Chondrocyte (in vitro differentiated cells): ENCODE results near the gene TMEM121. TPM values are rescaled to one million over a fixed set of nuclear protein-coding genes. Genes with fewer than 3 reads are reported as not detected.

Experiments used
- DNase-seq: peaks from one replicate; pipeline ENCODE4 v3.0.0; 2021; ENCODE audit warnings: mixed read lengths, low spot score
- H3K27ac Mint-ChIP-seq: one replicate; pipeline ENCODE4 v1.8.0; 2021; ENCODE audit warnings: mild to moderate bottlenecking, moderate library complexity, mixed read lengths; ENCODE audit not compliant: unreplicated experiment
- H3K27me3 Mint-ChIP-seq: 2 replicates; pipeline ENCODE4 v1.8.0; 2021; ENCODE audit warnings: low read depth, mixed read lengths
- H3K36me3 Mint-ChIP-seq: 2 replicates; pipeline ENCODE4 v1.8.0; 2021; ENCODE audit warnings: low read depth, mixed read lengths
- H3K4me1 Mint-ChIP-seq: 2 replicates; pipeline ENCODE4 v1.8.0; 2021; ENCODE audit warnings: low read depth, mild to moderate bottlenecking, mixed read lengths
- H3K4me3 Mint-ChIP-seq: one replicate; pipeline ENCODE4 v1.8.0; 2021; ENCODE audit warnings: mild to moderate bottlenecking, moderate library complexity, mixed read lengths; ENCODE audit not compliant: unreplicated experiment
- H3K9me3 Mint-ChIP-seq: 2 replicates; pipeline ENCODE4 v1.8.0; 2021; ENCODE audit warnings: low read depth, mixed read lengths
- total RNA-seq: library from RNA; stranded (reverse); gene quantifications from 3 replicates; pipeline ENCODE4 v1.2.1, GENCODE V29; 2021
- TF ChIP-seq, protein P1 (sequence below): fragments of 200-600 bp; sonication (generic); IDR thresholded peaks from 2 replicates; pipeline ENCODE4 v1.5.0; 2021; ENCODE audit warnings: antibody characterized with exemption, mild to moderate bottlenecking, moderate library complexity

Gene TMEM121
- total RNA-seq, 1 donor from 2014 or later = 6.0 TPM

DNA sequence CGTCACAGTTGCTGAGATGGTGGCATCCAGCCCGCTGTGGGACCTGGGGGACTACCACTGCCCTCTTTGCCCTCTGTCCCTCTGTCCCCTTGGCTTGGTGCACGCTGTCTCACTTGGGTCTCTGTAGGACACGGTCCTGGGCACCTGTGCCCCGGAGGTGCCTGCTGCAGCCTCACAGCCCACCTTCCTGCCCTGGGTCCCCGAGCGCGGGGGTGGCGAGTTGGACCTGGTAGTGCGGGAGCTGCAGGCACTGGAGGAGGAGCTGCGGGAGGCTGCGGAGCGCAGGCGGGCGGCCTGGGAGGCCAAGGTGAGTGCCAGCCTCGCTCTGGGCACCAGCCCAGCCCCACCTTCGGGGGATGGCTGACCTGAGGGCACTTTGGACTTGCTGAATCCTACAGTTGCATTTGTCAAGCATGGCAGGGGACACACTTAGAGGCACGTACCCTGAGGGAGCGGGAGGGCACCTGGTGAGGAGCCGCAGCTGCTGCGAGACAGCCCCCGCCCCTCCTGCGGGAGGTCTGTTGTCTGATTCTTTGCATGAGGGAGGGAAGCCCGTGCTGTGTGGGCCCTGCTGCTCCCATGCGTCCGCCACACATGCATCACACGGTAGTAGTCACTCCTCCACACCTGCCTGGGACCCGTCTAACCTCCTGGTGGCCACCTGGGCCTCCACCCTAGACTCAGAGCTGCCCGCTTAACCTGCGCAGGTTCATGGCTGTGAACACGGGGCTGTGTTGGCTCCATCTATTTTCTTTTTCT, 28.5 kb upstream of the TMEM121 start:
- peak; percentile 93 for DNase-seq
- no peaks in the 10 kb centered on the region for H3K4me1 Mint-ChIP-seq
- no peaks in the 10 kb centered on the region for H3K27me3 Mint-ChIP-seq
- no peak overlapping the region for H3K4me3 Mint-ChIP-seq
- H3K9me3 Mint-ChIP-seq = no peaks in the 10 kb centered on the region
- TF ChIP-seq, protein P1, sequence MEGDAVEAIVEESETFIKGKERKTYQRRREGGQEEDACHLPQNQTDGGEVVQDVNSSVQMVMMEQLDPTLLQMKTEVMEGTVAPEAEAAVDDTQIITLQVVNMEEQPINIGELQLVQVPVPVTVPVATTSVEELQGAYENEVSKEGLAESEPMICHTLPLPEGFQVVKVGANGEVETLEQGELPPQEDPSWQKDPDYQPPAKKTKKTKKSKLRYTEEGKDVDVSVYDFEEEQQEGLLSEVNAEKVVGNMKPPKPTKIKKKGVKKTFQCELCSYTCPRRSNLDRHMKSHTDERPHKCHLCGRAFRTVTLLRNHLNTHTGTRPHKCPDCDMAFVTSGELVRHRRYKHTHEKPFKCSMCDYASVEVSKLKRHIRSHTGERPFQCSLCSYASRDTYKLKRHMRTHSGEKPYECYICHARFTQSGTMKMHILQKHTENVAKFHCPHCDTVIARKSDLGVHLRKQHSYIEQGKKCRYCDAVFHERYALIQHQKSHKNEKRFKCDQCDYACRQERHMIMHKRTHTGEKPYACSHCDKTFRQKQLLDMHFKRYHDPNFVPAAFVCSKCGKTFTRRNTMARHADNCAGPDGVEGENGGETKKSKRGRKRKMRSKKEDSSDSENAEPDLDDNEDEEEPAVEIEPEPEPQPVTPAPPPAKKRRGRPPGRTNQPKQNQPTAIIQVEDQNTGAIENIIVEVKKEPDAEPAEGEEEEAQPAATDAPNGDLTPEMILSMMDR = no peak
- no peaks in the 10 kb centered on the region for H3K36me3 Mint-ChIP-seq
- no peak overlapping the region for H3K27ac Mint-ChIP-seq

DNA sequence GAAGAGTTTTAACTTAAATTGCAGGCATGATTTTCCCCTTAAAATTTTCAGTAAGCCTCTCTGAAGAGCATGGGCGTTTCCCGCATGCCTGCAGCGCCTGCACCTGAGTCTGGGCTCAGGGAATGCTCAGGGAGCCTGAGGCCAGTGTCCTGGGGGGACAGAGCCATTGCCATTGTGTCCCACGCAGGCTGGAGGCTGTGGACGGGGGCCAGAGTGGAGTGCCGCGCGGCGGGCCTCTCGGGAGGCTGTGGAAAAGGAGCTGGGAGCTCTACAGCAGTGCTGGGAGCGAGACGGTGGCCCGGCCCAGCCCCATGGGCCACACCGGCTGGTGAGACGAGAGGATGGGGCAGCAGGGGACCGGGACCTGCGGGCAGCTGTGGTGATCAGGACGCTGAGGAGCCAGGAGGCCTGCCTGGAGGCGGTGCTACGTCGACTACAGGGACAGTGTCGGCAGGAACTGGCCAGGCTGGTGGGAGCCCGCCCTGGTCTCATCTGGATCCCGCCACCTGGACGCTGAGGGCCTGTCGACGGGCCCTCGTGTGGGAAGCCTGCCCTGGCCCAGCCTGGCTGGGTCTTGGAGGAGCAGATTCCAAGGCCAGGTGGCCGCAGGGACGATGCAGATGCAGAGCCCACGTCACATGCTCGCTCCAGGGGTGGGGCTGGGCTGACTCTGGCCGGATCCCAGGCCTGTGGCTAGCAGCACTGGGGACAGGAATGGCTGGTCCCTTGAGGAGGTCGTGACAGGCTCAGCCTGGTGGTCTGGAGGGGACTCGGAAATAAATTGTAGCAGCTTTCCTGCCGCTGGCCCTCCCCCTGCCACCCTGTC, 27.7 kb upstream of the TMEM121 start:
- peak; percentile 94 for DNase-seq
- H3K36me3 Mint-ChIP-seq = no peaks in the 10 kb centered on the region
- TF ChIP-seq, protein P1 = no peak
- no peaks in the 10 kb centered on the region for H3K27me3 Mint-ChIP-seq
- no peak overlapping the region for H3K27ac Mint-ChIP-seq
- no peaks in the 10 kb centered on the region for H3K4me1 Mint-ChIP-seq
- H3K4me3 Mint-ChIP-seq = no peak overlapping the region
- H3K9me3 Mint-ChIP-seq = no peaks in the 10 kb centered on the region

DNA sequence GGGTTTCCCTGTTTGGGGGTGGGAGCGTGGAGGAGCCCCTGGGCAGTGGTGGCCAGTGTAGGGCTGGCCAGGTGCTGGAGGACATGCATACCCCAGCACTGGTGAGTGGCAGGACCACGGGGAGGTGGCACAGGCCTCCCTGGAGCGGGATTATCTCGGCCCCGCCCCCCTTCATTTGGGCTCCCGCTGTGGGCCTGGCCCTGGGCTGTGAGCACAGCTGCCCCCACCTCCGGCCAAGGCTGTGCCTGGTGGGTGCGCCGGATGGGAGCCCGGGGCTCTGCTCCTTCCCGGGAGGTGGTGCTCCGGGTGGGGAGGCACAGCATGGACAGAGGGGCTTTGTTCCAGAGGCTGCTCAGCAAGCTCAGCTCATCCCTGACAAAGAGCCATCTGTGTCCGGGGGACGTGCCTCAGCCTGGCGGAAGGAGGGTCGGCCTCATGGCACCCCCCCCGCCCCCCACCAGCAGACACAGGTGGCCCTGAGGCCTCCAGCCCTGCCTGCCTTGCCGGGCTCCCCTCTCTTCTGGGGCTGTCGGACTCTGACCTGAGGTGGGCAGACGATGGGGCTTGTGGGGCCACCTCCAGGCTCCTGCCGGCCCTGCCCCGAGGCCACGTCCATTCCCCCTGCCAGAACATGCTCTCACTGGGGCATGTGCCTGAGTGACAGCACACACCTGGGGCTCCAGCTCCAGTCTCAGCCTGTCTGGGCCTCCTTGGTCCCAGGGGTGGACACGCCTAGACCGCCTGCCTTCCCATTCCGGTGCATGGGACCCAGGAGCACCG, 26.9 kb upstream of the TMEM121 start:
- DNase-seq = peak; percentile 90
- no peaks in the 10 kb centered on the region for H3K27me3 Mint-ChIP-seq
- H3K4me1 Mint-ChIP-seq = no peaks in the 10 kb centered on the region
- no peak overlapping the region for H3K4me3 Mint-ChIP-seq
- H3K9me3 Mint-ChIP-seq = no peaks in the 10 kb centered on the region
- H3K27ac Mint-ChIP-seq = no peak overlapping the region
- H3K36me3 Mint-ChIP-seq = no peaks in the 10 kb centered on the region
- TF ChIP-seq, protein P1 = no peak

DNA sequence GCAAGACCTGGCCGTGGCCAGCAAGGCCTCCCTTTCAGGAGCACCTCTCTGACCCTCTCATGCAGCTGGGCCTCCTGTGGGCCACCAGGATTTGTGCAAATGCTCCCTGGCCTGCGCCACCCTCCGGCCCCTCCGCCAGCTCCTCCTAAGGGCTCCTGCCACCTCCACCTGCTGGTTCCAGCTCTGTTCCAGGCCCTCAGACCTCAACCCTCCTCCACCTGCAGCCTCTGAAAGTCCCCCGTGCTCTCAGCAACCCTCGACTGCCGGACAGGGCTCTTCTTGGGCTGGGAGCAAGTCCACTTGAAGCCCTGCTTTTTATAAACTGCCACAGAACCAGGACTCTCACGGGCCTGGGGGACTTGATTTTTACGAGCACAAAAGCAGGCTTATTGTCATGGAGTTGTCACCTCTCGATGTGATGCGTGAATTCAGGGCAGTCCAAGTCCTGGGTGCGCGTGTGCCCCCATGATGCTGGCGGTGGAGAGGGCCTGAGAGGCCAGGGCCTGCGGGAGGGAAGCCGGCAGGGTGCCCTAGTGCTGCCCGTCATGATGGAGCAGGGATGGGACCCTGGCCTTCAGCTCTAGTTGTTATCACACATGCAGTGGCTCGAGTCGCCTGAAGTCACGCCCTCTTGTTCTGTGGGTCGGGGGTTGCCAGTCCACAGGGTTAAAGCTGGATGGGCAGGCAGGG, 26.2 kb upstream of the TMEM121 start:
- Mint-ChIP-seq H3K27me3 (no peaks in the 10 kb centered on the region), H3K9me3 (no peaks in the 10 kb centered on the region), H3K36me3 (no peaks in the 10 kb centered on the region), H3K4me1 (no peaks in the 10 kb centered on the region), H3K27ac (peak overlapping the region; percentile 70), H3K4me3 (no peak overlapping the region)
- TF ChIP-seq, protein P1 = no peak
- DNase-seq = peak; percentile 83
